C4-2B (cell line): ENCODE data around the gene DLG2.
A peak's percentile ranks its signal among the peaks of the same experiment; 100 is the strongest.

Experiments
- H3K27ac ChIP-seq: fragments of 450-650 bp; 2 replicates; pipeline ENCODE4 v1.5.1; 2017
- ZFX ChIP-seq: fragments of 450-650 bp; IDR thresholded peaks from 2 replicates; pipeline ENCODE4 v1.6.1; 2017
- TF ChIP-seq, protein P1 (sequence below): fragments of 450-650 bp; conservative IDR thresholded peaks from 2 replicates; pipeline ENCODE4 v1.5.1; 2017; ENCODE audit warnings: mild to moderate bottlenecking

The DLG2 gene

DNA sequence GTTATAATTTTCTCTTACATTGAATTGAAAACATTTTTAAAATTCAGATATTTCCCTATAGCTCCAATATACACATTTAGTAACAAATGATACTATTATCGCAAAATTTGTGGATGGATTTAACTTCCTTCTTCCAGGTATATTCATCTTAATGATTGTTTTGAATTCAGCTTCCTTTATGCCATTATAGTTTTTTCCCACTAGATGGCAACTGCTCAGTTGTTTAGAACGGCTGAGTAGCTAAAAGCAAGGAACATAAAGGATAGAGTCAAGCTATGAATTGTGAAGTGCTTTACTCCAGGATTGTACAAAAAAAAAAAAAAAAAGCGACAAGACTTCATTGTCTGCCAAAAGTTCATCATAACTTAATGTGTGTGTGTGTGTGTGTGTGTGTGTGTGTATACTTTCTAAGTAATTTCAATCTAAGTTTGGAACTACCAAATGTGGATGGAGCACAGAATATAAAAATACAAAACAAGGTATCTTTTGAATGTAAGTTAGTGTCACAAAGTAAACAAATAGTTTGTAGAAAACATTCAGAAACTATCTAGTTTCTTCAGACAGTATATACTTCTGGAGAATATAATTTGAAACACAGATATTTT, 846.4 kb downstream of the DLG2 start:
- no peak overlapping the region for H3K27ac ChIP-seq
- TF ChIP-seq, protein P1, sequence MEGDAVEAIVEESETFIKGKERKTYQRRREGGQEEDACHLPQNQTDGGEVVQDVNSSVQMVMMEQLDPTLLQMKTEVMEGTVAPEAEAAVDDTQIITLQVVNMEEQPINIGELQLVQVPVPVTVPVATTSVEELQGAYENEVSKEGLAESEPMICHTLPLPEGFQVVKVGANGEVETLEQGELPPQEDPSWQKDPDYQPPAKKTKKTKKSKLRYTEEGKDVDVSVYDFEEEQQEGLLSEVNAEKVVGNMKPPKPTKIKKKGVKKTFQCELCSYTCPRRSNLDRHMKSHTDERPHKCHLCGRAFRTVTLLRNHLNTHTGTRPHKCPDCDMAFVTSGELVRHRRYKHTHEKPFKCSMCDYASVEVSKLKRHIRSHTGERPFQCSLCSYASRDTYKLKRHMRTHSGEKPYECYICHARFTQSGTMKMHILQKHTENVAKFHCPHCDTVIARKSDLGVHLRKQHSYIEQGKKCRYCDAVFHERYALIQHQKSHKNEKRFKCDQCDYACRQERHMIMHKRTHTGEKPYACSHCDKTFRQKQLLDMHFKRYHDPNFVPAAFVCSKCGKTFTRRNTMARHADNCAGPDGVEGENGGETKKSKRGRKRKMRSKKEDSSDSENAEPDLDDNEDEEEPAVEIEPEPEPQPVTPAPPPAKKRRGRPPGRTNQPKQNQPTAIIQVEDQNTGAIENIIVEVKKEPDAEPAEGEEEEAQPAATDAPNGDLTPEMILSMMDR, result peak; percentile 82
- TF ChIP-seq ZFX, result no peak

GRCh38 chr11:84775503-84775902, 851.6 kb downstream of the DLG2 start:
- TF ChIP-seq, protein P1, result no peak
- no peak for TF ChIP-seq ZFX
- no peak overlapping the region for H3K27ac ChIP-seq

- no peak overlapping the region for H3K27ac ChIP-seq
- TF ChIP-seq ZFX, result no peak
- TF ChIP-seq, protein P1, result no peak
These were observed 863.2 kb downstream of the DLG2 start for GRCh38 chr11:84763931-84764330.

- TF ChIP-seq ZFX, result no peak
- TF ChIP-seq, protein P1, result no peak
These were observed 869.4 kb downstream of the DLG2 start for GRCh38 chr11:84757711-84758110.

GRCh38 chr11:84751371-84751770, 875.8 kb downstream of the DLG2 start:
- TF ChIP-seq, protein P1, result no peak
- no peak overlapping the region for H3K27ac ChIP-seq

More at GRCh38 chr11:84757711-84758110, 869.4 kb downstream of the DLG2 start:
- no peak overlapping the region for H3K27ac ChIP-seq

GRCh38 chr11:84747871-84748270, 879.3 kb downstream of the DLG2 start:
- no peak overlapping the region for H3K27ac ChIP-seq
- TF ChIP-seq, protein P1, result no peak
- TF ChIP-seq ZFX, result no peak

DNA sequence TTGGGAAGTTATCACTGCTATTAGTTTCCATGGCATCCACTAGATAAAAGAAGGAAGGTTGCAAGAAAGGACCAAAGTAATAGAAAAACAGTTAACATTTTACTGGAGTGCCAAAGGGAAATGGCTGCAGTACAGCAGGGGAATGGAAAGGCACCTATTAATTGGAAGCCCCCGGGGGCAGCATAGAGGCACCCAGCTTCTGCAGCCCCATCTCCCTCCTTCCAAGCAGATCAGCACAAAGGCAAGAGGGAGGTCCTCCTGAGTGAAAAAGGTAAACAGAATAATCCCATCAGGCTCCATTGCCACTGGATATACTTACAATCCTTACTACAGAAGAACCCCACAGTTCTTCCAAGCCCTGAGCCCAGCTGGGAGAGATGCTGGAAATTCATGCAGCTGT, 887.1 kb downstream of the DLG2 start:
- TF ChIP-seq, protein P1, result no peak
- TF ChIP-seq ZFX, result no peak
- no peak overlapping the region for H3K27ac ChIP-seq
